ENCODE data around the gene EPHB1.

Gene EPHB1

DNA sequence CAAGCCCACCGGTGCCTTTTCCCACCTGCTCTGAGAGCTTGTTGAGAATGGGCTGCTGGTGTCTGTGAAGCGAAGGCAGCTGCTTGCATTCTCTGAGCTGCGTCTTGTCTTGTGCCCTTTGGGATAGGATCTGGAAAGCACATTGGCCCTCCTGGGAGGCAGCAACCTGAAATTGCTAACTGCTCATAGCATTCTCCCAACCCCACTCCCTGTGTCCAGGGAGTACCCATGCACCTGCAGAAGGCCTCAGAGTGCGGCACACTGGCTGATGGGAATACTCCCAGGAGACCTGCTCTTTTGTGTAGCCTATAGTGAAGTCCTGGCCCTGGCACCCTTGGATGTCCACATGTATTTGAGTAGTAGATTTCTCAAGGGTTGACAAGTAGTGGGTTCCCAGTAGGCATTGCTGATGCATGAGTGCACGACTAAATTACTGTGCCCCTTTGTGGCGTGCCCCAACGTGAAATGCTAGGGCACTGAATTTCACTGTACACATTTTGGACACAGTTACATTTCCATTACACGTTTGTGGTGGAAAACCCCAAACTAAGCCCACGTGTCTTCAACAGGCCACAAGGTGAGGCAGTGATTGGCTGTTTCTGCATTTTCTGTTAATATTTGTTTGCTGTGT lies 3.7 kb downstream of the EPHB1 start:
- TF ChIP-seq, protein P1, sequence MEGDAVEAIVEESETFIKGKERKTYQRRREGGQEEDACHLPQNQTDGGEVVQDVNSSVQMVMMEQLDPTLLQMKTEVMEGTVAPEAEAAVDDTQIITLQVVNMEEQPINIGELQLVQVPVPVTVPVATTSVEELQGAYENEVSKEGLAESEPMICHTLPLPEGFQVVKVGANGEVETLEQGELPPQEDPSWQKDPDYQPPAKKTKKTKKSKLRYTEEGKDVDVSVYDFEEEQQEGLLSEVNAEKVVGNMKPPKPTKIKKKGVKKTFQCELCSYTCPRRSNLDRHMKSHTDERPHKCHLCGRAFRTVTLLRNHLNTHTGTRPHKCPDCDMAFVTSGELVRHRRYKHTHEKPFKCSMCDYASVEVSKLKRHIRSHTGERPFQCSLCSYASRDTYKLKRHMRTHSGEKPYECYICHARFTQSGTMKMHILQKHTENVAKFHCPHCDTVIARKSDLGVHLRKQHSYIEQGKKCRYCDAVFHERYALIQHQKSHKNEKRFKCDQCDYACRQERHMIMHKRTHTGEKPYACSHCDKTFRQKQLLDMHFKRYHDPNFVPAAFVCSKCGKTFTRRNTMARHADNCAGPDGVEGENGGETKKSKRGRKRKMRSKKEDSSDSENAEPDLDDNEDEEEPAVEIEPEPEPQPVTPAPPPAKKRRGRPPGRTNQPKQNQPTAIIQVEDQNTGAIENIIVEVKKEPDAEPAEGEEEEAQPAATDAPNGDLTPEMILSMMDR (IDR thresholded peaks at IDR 0.05; ENCODE audit: low read depth, low read length, missing control alignments): no peak
- no peak for DNase-seq (ENCODE audit: extremely low read depth, low read depth)
- H3K4me3 ChIP-seq (replicated peaks; ENCODE audit: low read depth, low read length): no peak overlapping the region

DNA sequence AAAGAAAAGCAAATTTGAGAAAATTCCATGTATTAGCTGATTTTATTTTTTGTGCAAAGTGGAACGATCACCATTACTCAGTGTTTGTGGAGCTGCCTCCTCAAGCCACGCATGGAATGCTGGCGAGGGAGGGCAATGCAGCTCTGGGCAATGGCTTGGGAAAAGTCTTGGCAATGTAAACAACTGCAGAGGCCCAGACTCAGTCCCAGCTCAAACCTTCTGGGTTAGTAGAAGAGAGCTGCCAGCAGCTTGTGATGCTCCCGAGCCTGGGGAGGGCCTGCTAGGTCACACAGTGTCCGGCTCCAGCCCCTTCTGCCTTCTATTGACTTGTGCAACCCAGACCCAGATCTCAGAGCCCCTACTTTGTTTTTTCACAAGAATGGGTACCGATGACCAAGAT lies 4.3 kb downstream of the EPHB1 start:
- DNase-seq (ENCODE audit: extremely low read depth, low read depth): no peak
- TF ChIP-seq, protein P1 (IDR thresholded peaks at IDR 0.05; ENCODE audit: low read depth, low read length, missing control alignments): no peak

DNA sequence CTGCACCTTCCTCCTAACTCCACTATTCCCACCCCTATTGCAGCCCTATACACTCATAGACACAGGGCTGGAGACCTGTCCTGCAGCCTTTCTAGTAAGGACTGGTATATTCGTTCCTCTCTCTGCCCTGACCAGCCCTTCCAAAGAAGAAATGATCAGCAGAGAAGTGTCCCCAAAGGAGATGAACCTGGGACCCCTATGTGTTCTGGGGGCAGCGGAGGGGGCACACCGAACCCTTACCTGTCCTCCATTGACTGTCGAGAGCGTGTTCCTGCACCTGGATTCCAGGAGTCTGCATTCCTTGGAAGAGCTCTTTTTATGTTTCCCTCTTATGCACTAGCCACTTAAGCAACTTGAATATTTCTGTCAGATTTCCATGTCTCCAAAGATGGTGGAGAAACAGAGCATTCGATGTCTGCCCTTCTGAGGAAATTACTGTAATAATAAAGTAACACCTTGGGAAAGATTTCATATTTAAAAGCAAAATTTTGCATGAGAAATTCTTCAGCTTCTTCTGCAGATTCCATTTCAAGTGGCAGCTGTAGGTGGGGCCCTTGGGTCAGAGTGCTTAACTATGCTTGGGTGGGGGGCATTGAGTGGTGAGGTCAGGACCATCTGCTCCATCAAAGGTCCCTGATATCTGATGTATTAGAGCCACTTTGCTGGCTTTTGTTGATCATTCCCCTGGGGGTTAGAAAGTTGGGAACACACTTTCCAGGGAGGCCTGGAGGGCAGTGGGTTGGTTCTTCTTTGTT lies 6.3 kb downstream of the EPHB1 start:
- TF ChIP-seq, protein P1 (IDR thresholded peaks at IDR 0.05; ENCODE audit: low read depth, low read length, missing control alignments): no peak
- no peak for DNase-seq (ENCODE audit: extremely low read depth, low read depth)
- no peak overlapping the region for H3K4me3 ChIP-seq (replicated peaks; ENCODE audit: low read depth, low read length)

More for the DNA sequence above, 4.3 kb downstream of the EPHB1 start:
- no peak overlapping the region for H3K4me3 ChIP-seq (replicated peaks; ENCODE audit: low read depth, low read length)

DNA sequence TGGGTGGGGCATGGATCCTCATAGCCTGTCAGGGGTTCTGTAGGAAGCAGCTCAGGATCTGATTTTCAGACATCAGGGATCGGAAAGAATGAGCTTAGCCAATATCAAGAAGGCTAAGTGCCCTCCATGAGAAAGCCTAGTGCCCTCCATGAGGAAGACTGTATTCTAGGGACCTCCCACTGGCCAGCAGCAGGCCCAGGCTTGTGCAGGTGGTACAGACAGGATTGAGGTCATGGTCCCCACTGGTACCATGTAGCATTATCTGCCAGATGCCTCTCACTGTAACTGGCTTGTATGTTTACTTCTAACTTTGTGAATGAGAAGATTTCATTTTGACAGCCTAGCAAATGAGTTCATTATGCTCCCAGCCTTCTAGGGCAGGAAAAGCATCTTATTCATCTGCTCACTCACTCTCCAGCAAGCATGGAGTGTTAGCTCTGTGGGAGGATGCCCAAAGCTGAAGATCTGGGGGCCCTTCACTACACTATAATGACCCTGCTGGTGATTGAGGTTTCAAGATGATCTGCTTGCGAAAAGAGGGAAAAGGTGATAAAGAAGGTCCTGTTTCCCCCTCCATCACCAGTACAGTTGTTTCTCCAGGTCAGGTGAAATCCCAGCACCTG lies 7.5 kb downstream of the EPHB1 start:
- no peak overlapping the region for H3K4me3 ChIP-seq (replicated peaks; ENCODE audit: low read depth, low read length)
- no peak for DNase-seq (ENCODE audit: extremely low read depth, low read depth)
- TF ChIP-seq, protein P1 (IDR thresholded peaks at IDR 0.05; ENCODE audit: low read depth, low read length, missing control alignments): no peak

DNA sequence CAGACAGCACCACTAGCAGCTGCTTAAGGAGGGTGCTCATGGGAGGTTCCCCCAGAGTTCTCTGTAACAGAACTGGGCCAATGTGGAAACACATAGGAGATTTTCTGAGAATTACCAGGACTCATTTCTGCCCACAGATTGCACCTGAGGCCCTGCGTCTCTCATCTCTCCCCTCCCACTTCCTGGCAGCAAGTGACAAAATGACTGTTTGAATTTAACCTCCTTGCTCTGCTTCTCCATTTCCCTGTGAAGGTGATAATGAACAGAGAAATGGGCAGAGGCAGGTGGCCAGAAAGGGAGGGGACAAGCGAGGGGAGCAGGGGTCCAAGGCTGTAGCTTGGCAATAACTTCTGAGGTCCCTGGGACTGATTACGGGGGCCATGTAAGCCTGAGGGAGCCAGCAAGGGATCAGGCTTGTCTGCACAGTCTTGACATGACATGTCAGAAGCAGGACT lies 8.0 kb downstream of the EPHB1 start:
- TF ChIP-seq, protein P1 (IDR thresholded peaks at IDR 0.05; ENCODE audit: low read depth, low read length, missing control alignments): no peak
- no peak overlapping the region for H3K4me3 ChIP-seq (replicated peaks; ENCODE audit: low read depth, low read length)
- no peak for DNase-seq (ENCODE audit: extremely low read depth, low read depth)

DNA sequence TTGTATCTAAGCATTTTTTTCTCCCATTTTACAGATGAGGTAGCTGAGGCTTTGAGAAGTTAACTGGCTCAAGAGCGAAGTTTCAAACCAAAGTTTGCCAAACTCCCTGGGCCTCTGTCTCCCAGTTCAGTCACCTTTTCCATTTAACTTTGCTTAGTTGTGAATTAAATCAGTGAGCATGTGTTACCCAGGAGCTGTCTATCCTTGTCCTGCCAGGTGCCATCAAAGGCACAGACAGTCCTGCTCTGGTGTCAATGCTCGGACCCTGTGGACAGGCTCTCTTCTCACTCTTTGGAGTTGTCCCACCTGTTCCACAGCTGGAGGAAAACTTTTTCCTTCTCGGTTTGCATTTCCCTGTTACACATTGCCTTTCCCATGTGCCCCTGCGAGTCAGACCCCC lies 8.6 kb downstream of the EPHB1 start:
- DNase-seq (ENCODE audit: extremely low read depth, low read depth): no peak
- TF ChIP-seq, protein P1 (IDR thresholded peaks at IDR 0.05; ENCODE audit: low read depth, low read length, missing control alignments): no peak

More for the DNA sequence above, 8.6 kb downstream of the EPHB1 start:
- H3K4me3 ChIP-seq (replicated peaks; ENCODE audit: low read depth, low read length): no peak overlapping the region
